Esophagus squamous epithelium (tissue), 4 donors: ENCODE results near the gene DBT.
"Not testable (repeated sequence)": the region's sequence is repeated elsewhere in the genome, so short reads cannot be mapped to it uniquely, and the experiment has no call there.

Experiments used
- CTCF ChIP-seq, 6 experiments: fragments of 450-650 bp in 4 of 6; fragments of 200-600 bp in 2 of 6; sonication (generic) in 2 of 6; IDR thresholded peaks; one replicate each; pipeline ENCODE4 v1.5.1; 2016 to 2019; ENCODE audit warnings: antibody characterized with exemption in 6 of 6, mild to moderate bottlenecking in 4 of 6, moderate library complexity in 4 of 6
- POLR2A ChIP-seq, 4 donors: fragments of 450-650 bp; IDR thresholded peaks; one replicate each; pipeline ENCODE4 v1.6.1; 2017; ENCODE audit warnings: antibody characterized with exemption in 4 of 4, mild to moderate bottlenecking in 4 of 4, moderate library complexity in 3 of 4

GRCh38 chr1:100233566-100233965 is 16.1 kb downstream of the DBT start:
- not testable (repeated sequence) for TF ChIP-seq CTCF, POLR2A (IDR thresholded peaks at IDR 0.05)
